Stimulated activated CD4-positive, alpha-beta T cell treated with anti-CD3 and anti-CD28 coated beads, TNF-alpha, amount 100 ng/mL, for 48 hours (primary cell): ENCODE data around the gene DBR1.
A peak's percentile ranks its signal among the peaks of the same experiment; 100 is the strongest.

Experiments
- DNase-seq, 3 donors: peaks; one replicate each; pipeline ENCODE4 v3.0.0-alpha.2; 2020; ENCODE audit warnings: low read depth in 3 of 3

Gene DBR1, protein sequence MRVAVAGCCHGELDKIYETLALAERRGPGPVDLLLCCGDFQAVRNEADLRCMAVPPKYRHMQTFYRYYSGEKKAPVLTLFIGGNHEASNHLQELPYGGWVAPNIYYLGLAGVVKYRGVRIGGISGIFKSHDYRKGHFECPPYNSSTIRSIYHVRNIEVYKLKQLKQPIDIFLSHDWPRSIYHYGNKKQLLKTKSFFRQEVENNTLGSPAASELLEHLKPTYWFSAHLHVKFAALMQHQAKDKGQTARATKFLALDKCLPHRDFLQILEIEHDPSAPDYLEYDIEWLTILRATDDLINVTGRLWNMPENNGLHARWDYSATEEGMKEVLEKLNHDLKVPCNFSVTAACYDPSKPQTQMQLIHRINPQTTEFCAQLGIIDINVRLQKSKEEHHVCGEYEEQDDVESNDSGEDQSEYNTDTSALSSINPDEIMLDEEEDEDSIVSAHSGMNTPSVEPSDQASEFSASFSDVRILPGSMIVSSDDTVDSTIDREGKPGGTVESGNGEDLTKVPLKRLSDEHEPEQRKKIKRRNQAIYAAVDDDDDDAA

DNA sequence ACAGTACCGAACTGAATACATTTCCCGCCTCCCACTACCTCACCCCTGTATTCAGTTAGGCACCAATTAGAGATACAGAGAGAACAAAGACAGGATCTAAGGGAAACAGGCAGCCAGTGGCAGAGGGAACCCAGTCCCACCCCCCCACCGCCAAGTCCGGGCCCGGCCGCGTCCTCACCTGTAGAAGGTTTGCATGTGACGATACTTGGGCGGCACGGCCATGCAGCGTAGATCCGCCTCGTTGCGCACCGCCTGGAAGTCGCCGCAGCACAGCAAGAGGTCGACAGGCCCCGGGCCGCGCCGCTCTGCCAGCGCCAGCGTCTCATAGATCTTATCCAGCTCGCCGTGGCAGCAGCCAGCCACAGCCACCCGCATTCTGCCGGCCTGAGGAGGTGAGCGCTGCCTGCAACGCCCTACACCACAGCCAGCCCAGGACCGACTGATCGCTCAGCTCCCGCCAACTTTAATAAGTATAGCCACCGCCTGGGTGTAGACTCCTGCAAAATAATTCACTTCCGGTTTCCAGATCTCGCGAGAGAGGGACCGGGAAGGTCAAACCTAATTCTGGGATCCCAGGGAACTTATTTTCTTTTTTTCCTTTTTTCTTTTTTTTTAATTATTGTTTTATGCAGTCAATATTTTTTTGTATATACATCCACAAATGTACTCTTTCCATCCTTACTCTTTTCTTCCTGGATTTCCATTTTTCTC, at the start of gene DBR1:
Gene DBR1 (minus strand): TSS at position 501 of the 711 bp plus-strand sequence. CDS start 126 bp downstream, at position 375.
- DNase-seq = peak; percentile 54 to 77 (median 58)

DNA sequence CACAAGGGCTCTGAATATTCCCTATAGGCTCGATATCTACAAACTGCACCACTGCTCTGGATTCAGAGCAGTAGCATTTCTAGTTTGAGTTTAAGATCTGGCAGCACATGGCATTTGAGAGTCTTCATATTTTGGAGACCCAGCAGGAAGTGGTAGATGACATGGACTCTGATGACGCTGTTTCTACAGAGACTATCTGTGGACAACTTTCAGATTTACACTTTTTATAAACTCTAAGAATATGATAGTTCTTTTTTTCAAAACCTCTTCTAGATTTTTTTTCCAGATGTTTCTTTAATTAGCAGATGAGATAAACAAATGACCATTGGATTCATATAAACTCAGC, 48.2 kb upstream of the DBR1 start:
- DNase-seq = no peak

DNA sequence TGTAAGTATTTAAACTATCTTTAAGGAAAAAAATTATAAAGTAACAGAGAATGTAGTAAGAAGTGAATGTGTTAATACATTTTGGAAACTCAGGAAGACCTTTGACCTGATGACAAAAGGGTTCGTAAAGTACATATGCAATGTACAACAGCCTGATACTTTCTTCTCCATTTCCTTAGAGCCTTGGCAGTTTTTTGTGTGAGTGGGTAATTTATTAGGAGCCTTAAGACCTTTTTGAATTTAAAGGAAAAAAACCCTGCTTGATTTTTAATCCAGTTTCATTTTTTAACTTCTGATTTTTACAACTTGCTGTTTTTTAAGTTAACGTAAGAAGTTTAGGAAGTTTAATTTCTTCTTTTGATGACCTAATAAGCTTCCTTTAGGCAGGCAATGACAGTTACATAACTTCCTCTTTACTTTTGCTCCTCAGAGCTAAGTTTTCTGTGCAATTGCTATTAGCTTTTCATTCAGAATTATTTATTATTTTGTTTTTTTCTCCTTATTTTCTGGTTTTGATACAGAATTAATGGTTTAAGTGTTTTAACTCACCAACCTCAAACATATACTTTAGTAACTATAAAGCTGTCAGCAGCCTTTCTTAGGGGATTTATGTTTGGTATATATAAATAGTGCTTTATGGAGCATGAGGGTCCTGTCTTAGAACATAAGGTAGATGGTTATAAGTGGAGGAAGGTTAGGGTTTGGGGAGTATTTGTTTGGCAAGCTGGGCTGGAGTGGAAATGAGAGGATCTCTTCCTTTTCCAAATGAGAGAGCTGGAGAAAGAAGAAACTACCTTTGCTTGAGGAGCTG, 47.6 kb upstream of the DBR1 start:
- DNase-seq = no peak

DNA sequence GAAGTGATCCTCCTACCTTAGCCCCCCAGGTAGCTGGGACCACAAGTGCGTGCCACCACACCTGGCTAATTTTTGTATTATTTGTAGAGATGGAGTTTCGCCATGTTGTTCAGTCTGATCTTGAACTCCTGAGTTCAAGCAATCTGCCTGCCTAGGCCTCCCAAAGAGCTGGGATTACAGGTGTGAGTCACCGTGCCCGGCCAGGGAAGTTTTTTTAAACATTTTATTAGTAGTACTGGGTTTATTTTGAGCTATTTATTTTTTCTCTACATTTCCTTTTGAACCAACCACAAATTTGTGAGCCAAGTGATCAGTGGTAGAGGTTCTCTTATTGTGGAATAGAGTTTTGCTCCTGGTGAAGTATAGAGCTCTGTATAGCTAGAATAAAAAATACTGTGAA, 46.1 kb upstream of the DBR1 start:
- no peak for DNase-seq

DNA sequence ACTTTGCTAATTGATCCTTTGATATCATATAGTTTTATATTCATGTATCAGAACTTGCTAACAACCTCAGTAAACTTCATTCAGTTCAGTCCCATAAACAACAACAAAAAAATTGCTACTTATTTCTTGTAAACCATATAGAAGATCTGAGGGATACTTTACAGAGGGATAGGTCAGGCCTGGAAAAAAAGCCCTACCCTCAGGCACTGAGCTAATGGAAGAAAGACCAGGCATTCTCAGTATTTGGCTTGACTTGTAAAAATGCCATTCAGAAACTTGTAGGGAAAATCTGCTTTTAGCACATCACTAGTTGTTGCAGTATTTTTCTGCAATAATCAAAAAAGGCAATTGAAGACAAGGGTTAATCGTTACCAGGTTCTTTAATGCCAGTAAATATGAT, 45.5 kb upstream of the DBR1 start:
- no peak for DNase-seq

DNA sequence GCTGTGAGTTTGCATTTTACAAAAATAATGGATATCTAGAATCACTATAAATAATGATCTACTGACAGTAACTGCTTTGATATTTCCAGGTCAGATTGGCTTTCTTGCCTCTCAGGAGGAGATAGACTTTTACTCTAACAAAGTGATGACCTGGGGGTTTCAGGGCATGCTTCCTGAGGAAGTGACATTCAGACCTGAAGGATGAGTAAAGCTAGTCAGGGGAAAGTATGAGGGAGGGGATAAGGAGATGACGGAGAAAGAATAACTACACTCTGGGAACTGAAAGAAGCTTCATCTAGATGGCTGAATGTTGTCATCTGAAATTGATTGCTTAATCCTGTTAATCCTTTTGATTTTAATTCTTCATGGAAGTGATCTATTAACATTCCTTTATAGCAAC, 44.5 kb upstream of the DBR1 start:
- DNase-seq = no peak

DNA sequence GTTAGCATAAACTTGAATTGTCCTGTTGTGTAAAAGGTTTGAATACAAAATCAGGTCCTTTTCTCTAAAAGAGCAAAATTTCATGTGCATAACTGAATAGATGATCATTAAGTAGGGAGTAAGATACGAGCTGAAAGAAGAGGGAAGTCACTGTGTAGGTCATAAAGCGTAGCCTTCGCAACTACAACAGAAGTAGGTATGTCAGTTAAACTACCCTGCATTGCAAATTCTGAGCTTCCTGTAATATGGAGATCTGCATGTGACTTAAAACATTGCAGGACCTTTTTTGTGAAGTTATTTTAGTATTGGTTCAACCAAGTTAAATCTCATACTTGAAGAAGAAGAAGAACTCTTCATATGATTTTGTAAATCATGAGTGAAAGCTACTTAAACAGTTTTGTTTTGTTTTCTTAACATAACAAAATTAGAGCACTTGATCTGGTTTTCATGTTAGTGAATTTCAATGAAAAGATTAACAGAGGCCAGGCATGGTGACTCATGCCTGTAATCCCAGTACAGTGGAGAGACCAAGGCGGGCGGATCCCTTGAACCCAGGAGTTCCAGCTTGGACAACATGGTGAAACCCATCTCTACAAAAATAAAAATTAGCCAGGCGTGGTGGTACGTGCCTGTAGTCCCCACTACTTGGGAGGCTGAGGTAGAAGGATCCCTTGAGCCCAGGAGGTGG, 38.8 kb upstream of the DBR1 start:
- no peak for DNase-seq

DNA sequence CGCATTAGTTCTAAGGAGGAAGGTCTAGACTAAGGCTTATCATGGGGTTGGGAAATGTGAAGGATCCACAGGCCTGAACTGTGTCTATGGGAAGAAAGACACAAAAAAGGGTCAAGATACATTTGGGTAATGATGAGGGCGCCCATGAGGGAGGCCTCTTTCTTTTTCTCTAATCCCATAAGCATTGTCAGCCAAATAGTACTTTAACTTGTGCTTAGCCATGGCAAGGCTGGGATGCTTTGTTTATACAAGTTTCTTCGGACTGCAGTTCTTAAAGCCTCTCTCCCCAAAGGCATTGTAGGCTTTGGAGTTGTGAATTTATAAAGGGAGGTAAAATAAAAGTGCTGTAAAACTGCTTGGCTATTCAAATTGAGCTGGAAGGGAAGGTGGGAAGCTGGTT, 35.8 kb upstream of the DBR1 start:
- DNase-seq = no peak

DNA sequence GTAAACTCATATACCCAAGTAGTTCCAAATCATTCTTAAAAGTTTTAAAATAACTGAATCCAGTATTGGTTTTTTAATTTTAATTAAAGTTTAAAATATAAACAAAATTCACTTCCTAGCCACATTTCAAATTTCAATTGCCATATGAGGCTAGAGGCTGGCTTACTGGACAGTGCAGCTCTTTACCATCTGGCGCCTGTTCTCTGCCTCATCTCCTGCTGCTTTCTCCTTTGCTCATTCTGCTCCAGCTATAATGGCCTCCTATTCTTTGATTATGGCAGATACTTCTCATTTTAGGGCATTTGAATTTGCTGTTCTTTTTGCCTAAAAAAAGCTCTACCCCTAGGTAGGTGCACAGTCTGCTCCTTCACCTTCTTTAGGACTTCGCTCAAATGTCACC, 31.5 kb upstream of the DBR1 start:
- no peak for DNase-seq

DNA sequence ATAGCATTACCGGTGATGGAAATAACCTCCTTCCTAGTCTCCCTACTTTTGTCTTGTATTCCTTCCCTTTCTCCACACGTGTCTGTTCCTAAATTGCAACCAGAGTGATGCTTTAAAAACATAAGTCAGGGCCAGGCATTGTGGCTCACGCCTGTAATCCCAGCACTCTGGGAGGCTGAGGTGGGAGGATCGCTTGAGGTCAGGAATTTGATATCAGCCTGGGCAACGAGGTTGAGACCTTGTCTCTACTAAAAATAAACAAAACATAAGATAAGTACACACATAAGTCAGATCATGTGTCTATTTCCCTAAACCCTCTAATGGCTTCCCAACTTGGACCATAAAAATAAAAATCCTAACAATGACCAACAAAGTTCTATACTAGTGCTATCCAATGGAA, 30.8 kb upstream of the DBR1 start:
- no peak for DNase-seq

DNA sequence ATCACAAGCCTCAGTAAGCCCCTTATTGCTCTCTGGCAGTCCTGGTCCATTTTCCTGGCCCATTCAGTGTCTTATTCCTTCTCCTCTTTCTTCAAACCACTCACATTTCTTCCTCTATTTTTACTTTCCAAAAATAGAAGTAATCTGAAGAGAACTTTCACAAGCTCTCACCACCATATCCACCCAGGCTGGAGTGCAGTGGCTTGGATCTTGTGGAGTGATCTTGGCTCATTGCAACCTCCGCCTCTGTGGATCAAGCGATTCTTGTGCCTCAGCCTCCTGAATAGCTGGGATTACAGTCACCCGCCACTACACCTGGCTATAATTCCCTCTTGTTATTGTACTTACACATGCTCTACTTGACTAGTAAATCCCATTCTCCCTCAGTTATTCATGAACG, 29.2 kb upstream of the DBR1 start:
- DNase-seq = no peak

DNA sequence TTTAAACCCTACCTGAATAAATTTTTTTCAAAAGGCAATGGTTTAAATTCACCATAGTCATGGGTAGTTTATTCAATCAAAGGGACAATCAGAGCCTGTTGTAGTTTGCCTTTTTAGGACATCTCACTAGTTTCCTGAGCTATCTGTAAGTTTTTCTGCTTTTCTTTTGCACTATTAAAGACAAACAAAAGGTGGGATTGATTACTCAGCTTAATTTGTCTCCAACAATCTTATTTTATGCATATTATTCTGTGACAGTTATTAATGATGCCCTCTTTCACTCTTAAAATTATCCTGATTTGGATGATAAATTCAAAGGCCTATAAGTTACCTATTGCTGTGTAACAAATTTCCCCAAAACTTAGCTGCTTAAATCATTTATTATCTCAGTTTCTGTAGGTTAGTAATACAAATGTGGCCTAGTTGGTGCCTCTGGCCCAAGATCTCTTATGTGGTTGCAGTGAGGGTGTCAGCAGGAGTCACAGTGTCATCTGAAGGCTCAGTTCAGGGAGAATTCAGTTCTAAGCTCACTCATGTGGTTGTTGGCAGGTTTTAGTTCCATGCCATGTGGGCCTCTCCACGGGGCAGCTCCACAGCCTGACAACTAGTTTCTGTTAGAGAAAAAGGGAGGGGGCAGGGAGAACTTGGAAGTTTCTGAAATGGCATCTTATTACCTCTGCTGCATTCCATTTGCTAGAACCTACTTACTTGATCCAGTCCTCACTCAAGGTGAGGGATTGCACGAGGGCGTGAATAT, 28.4 kb upstream of the DBR1 start:
- DNase-seq = no peak

DNA sequence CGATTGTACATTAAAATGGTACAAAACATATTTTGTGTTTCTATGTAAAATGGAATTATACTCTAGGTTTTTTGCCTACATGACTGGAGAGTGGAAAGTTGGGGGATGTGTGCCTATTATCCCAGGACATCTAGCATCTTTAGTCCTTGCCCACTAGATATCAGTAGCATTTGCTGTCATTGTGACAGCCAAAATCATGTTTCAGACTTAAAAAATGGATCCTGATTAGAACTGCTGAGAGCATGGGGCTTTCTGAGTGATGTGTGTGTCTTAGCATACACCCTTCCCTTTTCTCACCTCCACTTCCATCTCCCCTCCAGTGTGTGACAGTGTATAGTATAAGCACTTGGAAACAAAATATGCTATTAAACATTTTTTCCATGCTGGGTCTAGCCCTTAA, 25.7 kb upstream of the DBR1 start:
- no peak for DNase-seq

DNA sequence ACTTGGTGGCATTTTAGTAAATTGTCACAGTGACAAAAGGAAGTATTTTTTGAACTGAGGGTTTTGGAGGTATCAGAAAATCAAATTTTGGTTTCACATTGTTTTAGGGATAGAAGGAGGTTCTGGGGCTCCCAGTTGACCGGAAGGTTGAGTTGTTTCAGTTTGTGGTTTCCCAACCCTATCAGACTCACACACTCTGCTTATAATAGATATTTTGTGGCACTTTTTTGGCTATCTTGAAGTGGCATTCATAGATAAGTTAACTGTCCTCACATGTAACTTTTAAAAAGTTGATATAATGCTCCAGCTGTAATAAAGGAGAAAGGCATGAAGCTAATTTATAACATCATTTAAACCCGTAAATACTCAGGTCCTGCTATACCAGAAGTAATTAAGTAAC, 25.1 kb upstream of the DBR1 start:
- DNase-seq = no peak

DNA sequence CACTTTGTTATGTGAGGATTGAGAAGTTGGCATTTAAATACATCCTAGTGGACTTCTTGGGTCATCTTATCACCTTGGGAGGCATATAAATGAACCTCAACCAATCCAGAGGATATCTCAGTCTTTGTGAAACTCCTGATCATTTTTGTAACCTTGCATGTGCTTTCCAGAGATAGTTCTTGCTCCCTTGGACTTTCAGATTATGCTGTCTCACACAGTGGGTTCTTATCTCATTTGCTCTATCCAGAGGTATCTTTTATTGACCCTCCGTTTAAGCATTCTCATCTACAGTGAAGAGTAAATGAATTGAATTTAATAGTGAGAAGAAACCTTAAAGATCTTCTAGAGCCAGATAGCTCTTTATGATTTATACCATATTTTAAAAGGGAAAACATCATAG, 22.8 kb upstream of the DBR1 start:
- DNase-seq = no peak

DNA sequence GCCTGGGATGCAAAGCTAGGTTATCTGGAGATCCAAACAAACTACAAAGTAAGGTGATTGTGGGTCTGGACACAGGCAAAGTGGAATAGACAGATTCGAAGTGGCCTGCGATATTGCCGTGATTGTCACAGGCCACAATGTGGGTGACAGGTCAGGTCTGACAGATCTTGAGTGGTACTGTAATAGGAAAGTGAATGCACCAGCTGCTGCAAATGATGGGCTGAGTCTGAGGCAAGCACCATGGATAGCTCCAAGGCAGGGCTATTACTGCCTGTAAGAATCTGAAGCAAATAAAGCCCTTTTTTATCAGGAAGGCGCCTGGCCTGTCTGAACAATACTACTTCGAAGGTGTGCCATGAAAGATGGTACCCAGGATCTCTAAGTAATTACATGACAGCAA, 22.3 kb upstream of the DBR1 start:
- no peak for DNase-seq

DNA sequence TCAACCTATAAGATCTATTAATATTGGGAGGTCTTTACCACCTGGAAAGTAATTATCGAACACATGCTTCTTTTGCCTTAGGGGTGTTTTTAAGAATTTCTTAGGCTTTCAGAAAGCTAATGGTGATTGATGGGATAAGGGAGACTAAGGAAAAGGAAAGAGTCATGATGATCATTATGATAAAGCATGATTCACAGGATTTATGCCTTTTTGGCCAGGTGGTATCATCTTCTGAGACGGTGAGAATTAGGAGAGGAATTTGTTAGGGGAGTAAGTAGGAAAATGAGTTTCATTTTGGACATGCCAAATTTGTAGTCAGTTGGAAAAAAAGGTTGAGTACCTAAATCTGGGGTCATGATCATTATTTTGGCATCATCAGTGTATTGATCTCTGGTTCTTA, 21.3 kb upstream of the DBR1 start:
- no peak for DNase-seq

DNA sequence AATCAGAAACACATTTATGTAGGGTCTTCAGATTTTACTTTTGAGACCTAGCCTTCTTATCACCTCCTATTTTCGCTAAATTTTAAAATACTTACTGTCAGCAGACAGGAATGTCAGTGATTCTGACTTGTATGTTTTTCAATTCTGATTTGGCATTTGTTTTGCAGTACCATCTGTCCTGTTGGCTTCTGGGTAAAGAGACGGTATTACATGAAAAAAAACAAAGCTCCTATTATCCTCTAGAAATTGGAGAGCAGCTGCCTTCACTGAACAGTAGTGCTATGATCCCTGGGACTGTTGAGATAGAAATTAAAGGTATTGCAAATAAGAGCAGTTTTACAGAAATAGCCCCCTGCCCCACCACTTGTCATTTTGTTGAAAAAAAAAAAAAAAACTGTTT, 20.8 kb upstream of the DBR1 start:
- no peak for DNase-seq

DNA sequence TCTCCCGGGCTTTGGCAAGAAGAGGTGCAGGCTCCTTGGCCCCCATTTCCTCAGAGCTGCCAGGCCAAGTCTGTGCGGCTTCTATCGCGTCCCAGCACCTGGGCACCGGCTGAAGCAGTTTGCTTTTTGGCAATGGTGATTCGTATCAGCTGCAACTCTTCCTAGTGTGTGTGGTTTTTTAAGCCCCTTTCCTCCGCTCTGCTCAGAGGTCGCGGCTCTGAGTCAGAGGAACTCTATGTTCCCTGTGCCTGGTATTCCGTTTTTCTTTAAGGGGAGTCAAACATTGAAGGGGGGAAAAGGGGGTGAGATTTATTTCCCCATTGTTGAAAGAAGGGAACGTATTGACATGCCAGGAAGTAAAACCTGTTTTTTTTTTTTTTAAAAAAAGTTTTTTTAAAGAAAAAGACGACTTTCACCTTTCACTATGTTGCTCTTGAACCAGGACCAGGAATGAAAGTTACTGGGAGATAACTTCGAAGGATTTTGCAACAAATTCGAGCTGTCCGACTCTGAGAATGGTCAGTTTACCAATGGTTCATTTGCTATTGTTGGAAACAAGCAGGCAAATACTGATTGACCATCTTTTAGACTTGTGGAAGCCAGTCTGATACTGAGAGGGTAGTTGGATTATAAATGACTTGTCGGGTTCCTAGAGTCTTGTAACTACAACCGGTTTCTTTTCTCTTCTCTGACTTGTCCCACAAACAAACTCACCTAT, 13.5 kb upstream of the DBR1 start:
- DNase-seq = no peak

DNA sequence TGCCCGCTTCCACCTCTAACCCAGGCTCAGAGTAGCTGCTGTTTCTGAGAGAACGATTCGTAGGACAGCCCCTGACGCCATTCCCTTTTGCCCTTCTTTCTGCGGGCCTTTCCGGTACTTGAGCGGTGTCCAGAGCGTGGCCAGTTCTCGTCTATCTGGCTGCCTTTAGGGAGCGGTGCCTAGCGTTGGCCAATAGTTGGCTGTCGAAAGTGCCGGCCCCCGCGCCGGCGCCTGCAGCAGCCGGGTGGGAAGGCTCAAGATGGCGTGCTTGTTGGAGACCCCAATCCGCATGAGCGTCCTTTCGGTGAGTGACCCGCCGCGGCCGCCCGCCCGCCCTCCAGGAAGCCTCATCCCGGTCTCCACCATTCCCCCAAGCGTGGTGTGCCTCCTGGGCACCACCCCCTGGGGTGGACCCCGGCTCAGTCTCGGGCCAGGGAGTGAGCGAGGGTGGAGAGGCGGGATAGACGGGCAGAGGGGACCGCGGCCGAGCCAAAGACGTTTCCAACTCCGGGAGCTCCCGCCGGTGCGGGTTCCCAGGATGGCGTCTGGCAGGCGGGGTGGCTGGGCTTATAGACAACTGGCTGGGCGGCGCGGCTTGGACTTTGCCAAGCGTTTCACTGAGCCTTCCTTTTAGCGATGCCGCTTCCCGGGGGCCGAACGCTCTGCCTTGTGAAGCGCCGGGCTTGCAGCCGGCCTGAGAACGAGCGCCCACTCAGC, 12.7 kb upstream of the DBR1 start, which contains the start of gene ARMC8:
Gene ARMC8 (plus strand): TSS at position 6 of the 717 bp plus-strand sequence. CDS start 254 bp downstream, at position 260.
- DNase-seq = peak in 2 of 3 donors; percentile 14 to 33
